Breast epithelium (tissue), 4 donors: Measurements from ENCODE around the gene KRT4. TPM values are rescaled to one million over a fixed set of nuclear protein-coding genes. Genes with fewer than 3 reads are reported as not detected.

Source experiments
- DNase-seq, 2 donors: peaks; one replicate each; pipeline ENCODE4 v3.0.0-alpha.2; 2019; ENCODE audit warnings: low spot score in 2 of 2
- H3K27ac ChIP-seq, 2 donors: fragments of 200-600 bp; sonication (generic) in 1 of 2; one replicate each; pipeline ENCODE4 v1.5.1; 2016 to 2019; ENCODE audit warnings: mild to moderate bottlenecking in 1 of 2
- H3K27me3 ChIP-seq, 2 donors: fragments of 200-600 bp; sonication (generic) in 1 of 2; one replicate each; pipeline versions ENCODE4 v1.5.1 to v1.6.0; 2017 to 2019; ENCODE audit warnings: control low read depth in 1 of 2, mild to moderate bottlenecking in 1 of 2
- H3K36me3 ChIP-seq: fragments of 200-600 bp; one replicate; pipeline ENCODE4 v1.5.1; 2019
- H3K4me1 ChIP-seq, 2 donors: fragments of 200-600 bp; sonication (generic); one replicate each; pipeline ENCODE4 v1.5.1; 2016 to 2019; ENCODE audit warnings: control low read depth in 1 of 2
- H3K4me3 ChIP-seq, 3 donors: fragments of 200-600 bp; sonication (generic); 1 replicate in 2 of 3; 2 replicates in 1 of 3; pipeline ENCODE4 v1.5.1; 2016 to 2019; ENCODE audit warnings: mild to moderate bottlenecking in 3 of 3, moderate library complexity in 2 of 3
- H3K9me3 ChIP-seq, 2 donors: fragments of 200-600 bp; sonication (generic) in 1 of 2; one replicate each; pipeline ENCODE4 v1.5.1; 2016 to 2019; ENCODE audit warnings: control low read depth in 1 of 2
- CTCF ChIP-seq, 3 donors: fragments of 450-650 bp; IDR thresholded peaks; one replicate each; pipeline ENCODE4 v1.5.1; 2016 to 2017; ENCODE audit warnings: antibody characterized with exemption in 3 of 3, mild to moderate bottlenecking in 3 of 3, moderate library complexity in 3 of 3
- POLR2A ChIP-seq: fragments of 450-650 bp; IDR thresholded peaks from one replicate; pipeline ENCODE4 v1.6.1; 2016; ENCODE audit warnings: antibody characterized with exemption, mild to moderate bottlenecking, moderate library complexity
- POLR2AphosphoS5 ChIP-seq, 3 donors: sonication (generic); formaldehyde crosslinking; IDR thresholded peaks; one replicate each; pipeline ENCODE4 v1.6.1; 2017; ENCODE audit warnings: antibody characterized with exemption in 3 of 3
- intact Hi-C: fragments of 100-400 bp; cut with DNase I; formaldehyde crosslinking; loops from one replicate; pipeline ENCODE4 v1.15.1; 2023; ENCODE audit warnings: low total_unique reads
- total RNA-seq, 3 donors: library from RNA; depleted of rRNA; stranded (reverse); fragments of >200 nt; gene quantifications; one replicate each; pipeline ENCODE4 v1.1.0, GENCODE V29; 2016

KRT4 gene
- total RNA-seq, 3 donors from 2014 or later, result 0.33 TPM; not detected in 2

DNA sequence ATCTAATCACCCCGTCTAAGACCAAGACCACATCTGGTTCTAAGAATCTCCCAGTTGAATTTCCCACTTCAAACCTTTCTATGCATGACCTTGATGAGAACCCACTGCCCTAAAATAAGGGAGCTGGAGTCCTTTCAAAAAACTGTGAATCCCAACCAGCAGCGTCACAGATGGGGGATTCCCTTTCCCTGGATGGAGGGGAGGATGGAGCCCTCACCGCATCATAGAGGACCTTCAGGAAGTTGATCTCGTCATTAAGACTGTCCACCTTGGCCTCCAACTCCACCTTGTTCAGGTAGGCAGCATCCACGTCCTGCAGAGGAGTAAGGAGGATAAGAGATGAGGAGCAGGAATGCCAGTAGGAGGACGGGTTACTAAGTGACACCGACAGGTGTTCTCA lies 4.8 kb downstream of the KRT4 start:
- TF ChIP-seq POLR2AphosphoS5 (IDR thresholded peaks at IDR 0.05) (no peak), CTCF (IDR thresholded peaks at IDR 0.05) (no peak), POLR2A (no peak)
- intact Hi-C loops, result no loop called here
- DNase-seq, result no peak
- Histone ChIP-seq H3K4me1 (no peaks in the 10 kb centered on the region), H3K27me3 (peaks cover 0 to 8% of the 10 kb centered on the region in 2 donors), H3K9me3 (no peaks in the 10 kb centered on the region), H3K27ac (no peak overlapping the region), H3K36me3 (no peaks in the 10 kb centered on the region), H3K4me3 (no peak overlapping the region)

GRCh38 chr12:52808573-52809160 lies 5.2 kb downstream of the KRT4 start:
- DNase-seq, result no peak
- Histone ChIP-seq H3K36me3 (no peaks in the 10 kb centered on the region), H3K4me3 (no peak overlapping the region), H3K9me3 (no peaks in the 10 kb centered on the region), H3K27ac (no peak overlapping the region), H3K4me1 (no peaks in the 10 kb centered on the region), H3K27me3 (peaks cover 0 to 8% of the 10 kb centered on the region in 2 donors)
- intact Hi-C loops, result no loop called here
- TF ChIP-seq POLR2AphosphoS5 (IDR thresholded peaks at IDR 0.05) (no peak), POLR2A (no peak), CTCF (IDR thresholded peaks at IDR 0.05) (no peak)

DNA sequence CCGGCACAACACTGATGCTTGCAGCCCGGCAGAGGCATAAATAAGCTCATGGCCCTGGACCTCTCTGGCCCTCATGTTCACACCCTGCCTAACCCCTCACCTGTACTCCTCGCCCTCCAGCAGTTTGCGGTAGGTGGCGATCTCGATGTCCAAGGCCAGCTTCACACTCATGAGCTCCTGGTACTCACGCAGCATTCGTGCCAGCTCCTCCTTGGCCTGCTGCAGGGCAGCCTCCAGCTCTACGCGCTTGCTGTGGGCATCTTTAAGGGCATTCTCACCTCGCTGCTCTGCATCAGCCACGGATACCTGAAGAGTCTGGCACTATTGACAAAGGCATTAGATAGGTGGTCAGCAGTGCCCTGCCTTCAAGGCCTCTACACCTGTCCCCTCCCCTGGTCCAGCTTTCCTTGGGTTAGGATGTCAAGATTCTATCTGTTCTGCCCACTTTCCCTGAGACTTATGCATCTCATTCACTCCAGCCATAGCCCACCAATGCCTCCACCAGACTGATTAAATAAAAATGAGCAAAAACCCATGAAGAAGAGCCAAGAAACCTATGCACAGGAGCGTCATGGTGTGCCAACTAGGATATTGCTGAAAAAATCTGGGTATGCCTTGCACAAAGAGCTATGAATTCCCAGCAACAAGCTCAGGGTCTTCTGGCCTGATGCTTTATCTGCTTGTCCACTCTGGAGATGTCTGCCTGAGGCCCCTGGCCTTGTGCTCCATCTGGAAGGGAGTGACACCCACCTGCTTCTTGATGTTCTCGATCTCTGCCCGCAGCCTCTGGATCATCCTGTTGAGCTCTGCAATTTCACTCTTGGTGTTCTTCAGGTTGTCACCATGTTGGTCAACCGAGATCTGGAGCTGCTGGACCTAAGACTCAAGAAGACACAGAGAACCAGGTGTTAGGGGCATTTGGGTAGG lies 6.1 kb downstream of the KRT4 start:
- Histone ChIP-seq H3K4me3 (no peak overlapping the region), H3K36me3 (no peaks in the 10 kb centered on the region), H3K27ac (no peak overlapping the region), H3K9me3 (no peaks in the 10 kb centered on the region), H3K4me1 (no peaks in the 10 kb centered on the region), H3K27me3 (peaks cover 0 to 8% of the 10 kb centered on the region in 2 donors)
- no peak for DNase-seq
- TF ChIP-seq POLR2A, result no peak
- TF ChIP-seq POLR2AphosphoS5 (IDR thresholded peaks at IDR 0.05), result no peak
- TF ChIP-seq CTCF (IDR thresholded peaks at IDR 0.05), result no peak
- intact Hi-C loops, result no loop called here

DNA sequence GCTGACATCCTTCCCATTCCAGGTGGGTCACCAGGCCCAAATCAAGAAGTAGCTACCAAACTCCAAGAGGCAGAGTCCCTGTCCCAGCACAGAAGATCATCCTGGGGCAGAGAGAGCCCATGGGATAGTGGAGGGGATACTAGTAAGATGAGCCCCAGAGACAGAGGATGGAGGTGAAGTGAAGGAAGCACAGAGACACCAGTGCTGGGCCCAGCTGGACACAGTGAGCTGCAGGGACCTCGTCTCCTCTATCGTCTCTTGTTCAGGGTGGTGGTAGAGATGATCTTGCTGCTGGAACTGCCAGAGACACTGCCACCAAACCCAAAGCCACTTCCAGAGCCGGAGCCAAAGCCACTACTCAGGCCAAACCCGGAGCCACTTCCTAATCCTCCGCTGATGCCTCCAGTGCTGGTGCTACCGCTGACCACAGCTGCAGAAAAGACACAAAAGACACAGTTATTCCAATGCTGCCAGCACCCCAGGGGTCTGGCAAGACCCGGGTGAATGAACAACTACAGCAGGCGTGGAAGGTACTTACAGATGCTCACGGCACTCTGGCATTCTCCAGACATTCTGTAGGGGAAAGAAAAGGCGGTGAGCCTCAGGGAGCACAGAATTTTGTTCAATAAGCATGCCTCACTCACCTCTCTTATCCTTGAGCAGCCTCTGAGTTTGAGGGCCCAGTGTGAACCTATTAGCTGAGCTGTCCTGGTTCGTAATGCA lies 6.9 kb downstream of the KRT4 start:
- no peak for TF ChIP-seq CTCF (IDR thresholded peaks at IDR 0.05)
- TF ChIP-seq POLR2AphosphoS5 (IDR thresholded peaks at IDR 0.05), result no peak
- TF ChIP-seq POLR2A, result no peak
- intact Hi-C loops, result no loop called here

More for the DNA sequence above, 6.9 kb downstream of the KRT4 start:
- Histone ChIP-seq H3K9me3 (no peaks in the 10 kb centered on the region), H3K36me3 (no peaks in the 10 kb centered on the region), H3K4me1 (no peaks in the 10 kb centered on the region), H3K27me3 (peaks cover 0 to 8% of the 10 kb centered on the region in 2 donors), H3K4me3 (no peak overlapping the region), H3K27ac (no peak overlapping the region)
- DNase-seq, result no peak
